HEK293T (cell line): ENCODE results near the gene RBFOX2.

ENCODE experiments used
- CTCF ChIA-PET: fragments of 350-600 bp; formaldehyde crosslinking; extraction: SDS; loops from one replicate; lab custom pipeline; 2021; ENCODE audit warnings: antibody characterized with exemption, inconsistent platforms; lab: Yijun Ruan, JAX
- POLR2A ChIA-PET: fragments of 350-600 bp; formaldehyde crosslinking; extraction: SDS; loops from one replicate; lab custom pipeline; 2020; ENCODE audit warnings: antibody characterized with exemption, inconsistent platforms; lab: Yijun Ruan, JAX
- DNase-seq: peaks from one replicate; pipeline ENCODE4 v3.0.0; 2012; ENCODE audit warnings: mixed read lengths; ENCODE audit errors: extremely low spot score
- ARNT ChIP-seq: fragments of 450-650 bp; IDR thresholded peaks from 2 replicates; pipeline ENCODE4 v1.6.1; 2017; ENCODE audit warnings: mild to moderate bottlenecking
- BHLHE40 ChIP-seq: fragments of 450-650 bp; IDR thresholded peaks from 2 replicates; pipeline ENCODE4 v1.6.1; 2016; ENCODE audit warnings: mild to moderate bottlenecking, moderate library complexity, borderline replicate concordance
- CTBP1 ChIP-seq: fragments of 450-650 bp; IDR thresholded peaks from 2 replicates; pipeline ENCODE4 v1.6.1; 2016; ENCODE audit warnings: borderline replicate concordance
- ELF4 ChIP-seq: fragments of 450-650 bp; IDR thresholded peaks from 2 replicates; pipeline ENCODE4 v1.6.1; 2017; ENCODE audit warnings: antibody characterized with exemption
- FOXA1 ChIP-seq: fragments of 450-650 bp; IDR thresholded peaks from 2 replicates; pipeline ENCODE4 v1.6.1; 2016; ENCODE audit warnings: mild to moderate bottlenecking
- FOXK2 ChIP-seq: fragments of 450-650 bp; IDR thresholded peaks from 2 replicates; pipeline ENCODE4 v1.6.1; 2016; ENCODE audit warnings: mild to moderate bottlenecking
- FOXM1 ChIP-seq: fragments of 450-650 bp; IDR thresholded peaks from 2 replicates; pipeline ENCODE4 v1.6.1; 2017; ENCODE audit warnings: mild to moderate bottlenecking, borderline replicate concordance
- HDGF ChIP-seq: fragments of 450-650 bp; IDR thresholded peaks from 2 replicates; pipeline ENCODE4 v1.6.1; 2017; ENCODE audit warnings: antibody characterized with exemption, borderline replicate concordance
- L3MBTL2 ChIP-seq: fragments of 450-650 bp; conservative IDR thresholded peaks from 2 replicates; pipeline ENCODE4 v1.6.1; 2016; ENCODE audit warnings: mild to moderate bottlenecking
- LEF1 ChIP-seq: fragments of 450-650 bp; IDR thresholded peaks from 2 replicates; pipeline ENCODE4 v1.6.1; 2017; ENCODE audit warnings: mild to moderate bottlenecking, borderline replicate concordance
- NFRKB ChIP-seq: fragments of 450-650 bp; IDR thresholded peaks from 2 replicates; pipeline ENCODE4 v1.6.1; 2016; ENCODE audit warnings: mild to moderate bottlenecking, moderate library complexity
- PKNOX1 ChIP-seq: fragments of 450-650 bp; IDR thresholded peaks from 2 replicates; pipeline ENCODE4 v1.6.1; 2016
- SP1 ChIP-seq: fragments of 450-650 bp; IDR thresholded peaks from 2 replicates; pipeline ENCODE4 v1.6.1; 2017
- SUZ12 ChIP-seq: fragments of 450-650 bp; IDR thresholded peaks from 2 replicates; pipeline ENCODE4 v1.6.1; 2016; ENCODE audit warnings: mild to moderate bottlenecking
- TARDBP ChIP-seq: fragments of 450-650 bp; IDR thresholded peaks from 2 replicates; pipeline ENCODE4 v1.6.1; 2016
- ZNF384 ChIP-seq: fragments of 450-650 bp; IDR thresholded peaks from 2 replicates; pipeline ENCODE4 v1.6.1; 2016

Gene RBFOX2

GRCh38 chr22:35893698-35894097, 134.9 kb downstream of the RBFOX2 start:
- ChIA-PET CTCF (interaction anchor here (1.0 to 1.5 kb wide), 2 partner anchors 18 to 172 kb away, joined by 3 to 7 read pairs; no protein-coding TSS in a partner anchor), POLR2A (no interaction called here)
- no peak for DNase-seq
- TF ChIP-seq BHLHE40: no peak
- no peak for TF ChIP-seq SUZ12
- no peak for TF ChIP-seq HDGF
- no peak for TF ChIP-seq ELF4
- TF ChIP-seq PKNOX1: no peak
- no peak for TF ChIP-seq FOXK2
- TF ChIP-seq CTBP1: no peak
- TF ChIP-seq ARNT: no peak
- TF ChIP-seq FOXA1: no peak

- DNase-seq: no peak
- CTCF ChIA-PET: interaction anchor here (1.5 kb wide), 1 partner anchor 174 kb away, joined by 7 read pairs; no protein-coding TSS in a partner anchor
- TF ChIP-seq NFRKB (no peak), PKNOX1 (no peak), BHLHE40 (no peak), ARNT (no peak), FOXM1 (no peak), ZNF384 (no peak), FOXA1 (no peak), HDGF (no peak), ELF4 (no peak)
- POLR2A ChIA-PET: interaction anchor here (0.6 kb wide), 1 partner anchor 127 kb away, joined by 3 read pairs; no protein-coding TSS in a partner anchor
Observed at GRCh38 chr22:35892192-35892591, 136.4 kb downstream of the RBFOX2 start.

GRCh38 chr22:35891442-35891841, 137.2 kb downstream of the RBFOX2 start:
- TF ChIP-seq TARDBP (no peak), SP1 (no peak), ARNT (no peak), FOXA1 (no peak), ZNF384 (no peak), FOXK2 (no peak), BHLHE40 (no peak), ELF4 (no peak), FOXM1 (no peak), CTBP1 (no peak), LEF1 (no peak), NFRKB (no peak), HDGF (no peak), SUZ12 (no peak), L3MBTL2 (no peak), PKNOX1 (no peak)
- CTCF ChIA-PET: no interaction called here
- DNase-seq: no peak

GRCh38 chr22:35889071-35889470, 139.6 kb downstream of the RBFOX2 start:
- DNase-seq: no peak
- ChIA-PET POLR2A (no interaction called here), CTCF (no interaction called here)
- no peak for TF ChIP-seq BHLHE40
- TF ChIP-seq TARDBP: no peak
- no peak for TF ChIP-seq ARNT
- TF ChIP-seq FOXK2: no peak
- TF ChIP-seq PKNOX1: no peak
- TF ChIP-seq SP1: no peak
- no peak for TF ChIP-seq L3MBTL2
- no peak for TF ChIP-seq FOXM1
- no peak for TF ChIP-seq LEF1
- TF ChIP-seq ZNF384: no peak
- no peak for TF ChIP-seq FOXA1
- no peak for TF ChIP-seq HDGF

More at GRCh38 chr22:35891442-35891841, 137.2 kb downstream of the RBFOX2 start:
- POLR2A ChIA-PET: no interaction called here

- ChIA-PET CTCF (no interaction called here), POLR2A (no interaction called here)
- TF ChIP-seq ZNF384: no peak
Observed at GRCh38 chr22:35888181-35888870, 140.3 kb downstream of the RBFOX2 start.

More at GRCh38 chr22:35888181-35888870, 140.3 kb downstream of the RBFOX2 start:
- no peak for DNase-seq
